Mesenchymal stem cell (in vitro differentiated cells and primary cell): Measurements from ENCODE around the gene NKAP.

Experiments
- DNase-seq: peaks from one replicate; pipeline ENCODE4 v3.0.0-alpha.2; 2013
- H2AFZ ChIP-seq: one replicate; pipeline ENCODE4 v1.6.1; 2013; ENCODE audit warnings: low read depth, mild to moderate bottlenecking, control low read depth, inconsistent platforms, low read length, moderate library complexity
- H2AK5ac ChIP-seq: 2 replicates; pipeline ENCODE4 v1.6.1; 2013; ENCODE audit warnings: low read length, moderate library complexity, mild to moderate bottlenecking, inconsistent platforms; ENCODE audit not compliant: severe bottlenecking
- H2BK120ac ChIP-seq: one replicate; pipeline ENCODE4 v1.6.1; 2013; ENCODE audit warnings: low read depth, mild to moderate bottlenecking, inconsistent platforms, low read length, moderate library complexity
- H2BK12ac ChIP-seq, 2 experiments: one replicate each; pipeline ENCODE4 v1.6.1; 2013; ENCODE audit warnings: inconsistent platforms in 2 of 2, low read length in 2 of 2, mild to moderate bottlenecking in 2 of 2, moderate library complexity in 2 of 2, control low read depth in 1 of 2
- H2BK15ac ChIP-seq: one replicate; pipeline ENCODE4 v1.6.1; 2013; ENCODE audit warnings: mild to moderate bottlenecking, low read depth, inconsistent platforms; ENCODE audit not compliant: poor library complexity, severe bottlenecking
- H2BK5ac ChIP-seq: 2 replicates; pipeline ENCODE4 v1.6.1; 2013; ENCODE audit warnings: low read depth, mild to moderate bottlenecking, low read length, control low read depth, inconsistent platforms; ENCODE audit not compliant: poor library complexity, severe bottlenecking
- H3K14ac ChIP-seq, 2 experiments: one replicate each; pipeline ENCODE4 v1.6.1; 2013; ENCODE audit warnings: inconsistent platforms in 2 of 2, low read length in 2 of 2, control low read depth in 1 of 2, mild to moderate bottlenecking in 1 of 2, moderate library complexity in 1 of 2
- H3K18ac ChIP-seq, 2 experiments: one replicate each; pipeline ENCODE4 v1.6.1; 2013; ENCODE audit warnings: inconsistent platforms in 2 of 2, low read length in 2 of 2, control low read depth in 1 of 2, low read depth in 1 of 2, mild to moderate bottlenecking in 1 of 2
- H3K23ac ChIP-seq, 2 experiments: one replicate each; pipeline ENCODE4 v1.6.1; 2013; ENCODE audit warnings: inconsistent platforms in 2 of 2, low read length in 2 of 2, mild to moderate bottlenecking in 2 of 2, moderate library complexity in 2 of 2, control low read depth in 1 of 2
- H3K27ac ChIP-seq: 2 replicates; pipeline ENCODE4 v1.5.1; 2013; ENCODE audit warnings: mild to moderate bottlenecking, moderate library complexity, low read length, control low read depth, inconsistent platforms; ENCODE audit not compliant: poor library complexity, severe bottlenecking
- H3K27me3 ChIP-seq, 2 experiments: 2 replicates each; pipeline versions ENCODE4 v1.6.1 to v1.7.0; 2013; ENCODE audit warnings: low read length in 2 of 2, mild to moderate bottlenecking in 2 of 2, moderate library complexity in 2 of 2, control low read depth in 1 of 2, inconsistent platforms in 1 of 2; ENCODE audit not compliant: control insufficient read depth in 1 of 2, insufficient read depth in 1 of 2
- H3K36me3 ChIP-seq, 2 experiments: 2 replicates each; pipeline versions ENCODE4 v1.6.1 to v1.7.0; 2013; ENCODE audit warnings: low read length in 2 of 2, control low read depth in 1 of 2, inconsistent platforms in 1 of 2, low read depth in 1 of 2, mild to moderate bottlenecking in 1 of 2; ENCODE audit not compliant: insufficient read depth in 2 of 2, control insufficient read depth in 1 of 2
- H3K4ac ChIP-seq, 2 experiments: one replicate each; pipeline ENCODE4 v1.6.1; 2013; ENCODE audit warnings: inconsistent platforms in 2 of 2, low read length in 2 of 2, mild to moderate bottlenecking in 2 of 2, moderate library complexity in 2 of 2, control low read depth in 1 of 2, low read depth in 1 of 2
- H3K4me1 ChIP-seq: 2 replicates; pipeline ENCODE4 v1.6.1; 2013; ENCODE audit warnings: low read depth, low read length, control low read depth; ENCODE audit not compliant: control insufficient read depth, insufficient read depth
- H3K4me2 ChIP-seq: 2 replicates; pipeline ENCODE4 v1.6.1; 2013; ENCODE audit warnings: low read length, mild to moderate bottlenecking, inconsistent platforms; ENCODE audit not compliant: poor library complexity, severe bottlenecking
- H3K4me3 ChIP-seq, 2 experiments: 2 replicates each; pipeline versions ENCODE4 v1.5.1 to v1.7.0; 2013; ENCODE audit warnings: low read length in 2 of 2, mild to moderate bottlenecking in 2 of 2, control low read depth in 1 of 2, low read depth in 1 of 2; ENCODE audit not compliant: insufficient read depth in 1 of 2
- H3K79me1 ChIP-seq: replicated peaks from 2 replicates; pipeline ENCODE4 v1.6.1; 2013; ENCODE audit warnings: mild to moderate bottlenecking, control low read depth, low read length, inconsistent platforms; ENCODE audit not compliant: poor library complexity, severe bottlenecking
- H3K9ac ChIP-seq: 2 replicates; pipeline ENCODE4 v1.7.0; 2013; ENCODE audit warnings: mild to moderate bottlenecking, low read length, moderate library complexity
- H3K9me3 ChIP-seq: 2 replicates; pipeline ENCODE4 v1.7.0; 2013; ENCODE audit warnings: mild to moderate bottlenecking, low read length; ENCODE audit not compliant: control insufficient read depth
- H4K8ac ChIP-seq: one replicate; pipeline ENCODE4 v1.6.1; 2013; ENCODE audit warnings: inconsistent platforms, mild to moderate bottlenecking, low read length, moderate library complexity
- H4K91ac ChIP-seq: one replicate; pipeline ENCODE4 v1.6.1; 2013; ENCODE audit warnings: mild to moderate bottlenecking, low read length, inconsistent platforms
- WGBS: methylation state at CpG from one replicate; pipeline ENCODE4 v1.1.7; 2013; ENCODE audit warnings: mixed read lengths; 5-methylcytosine and 5-hydroxymethylcytosine counted together

The NKAP gene

GRCh38 chrX:119989905-119990555, 46.5 kb upstream of the NKAP start:
- Histone ChIP-seq H3K9ac (no peak overlapping the region), H3K4me1 (peaks cover 7% of the 10 kb centered on the region), H3K27me3 (peaks cover 48 to 78% of the 10 kb centered on the region in 2 experiments), H2BK15ac (no peak overlapping the region), H3K36me3 (no peaks in the 10 kb centered on the region), H3K4me2 (no peak overlapping the region), H3K14ac (no peak overlapping the region), H3K4me3 (peak overlapping the region in 1 of 2 experiments; percentile 18), H4K8ac (no peak overlapping the region), H3K4ac (no peak overlapping the region), H2AFZ (no peak overlapping the region), H2AK5ac (no peak overlapping the region), H2BK12ac (no peak overlapping the region), H4K91ac (no peak overlapping the region), H3K79me1 (no peaks in the 10 kb centered on the region), H3K9me3 (no peaks in the 10 kb centered on the region), H3K23ac (no peak overlapping the region), H3K18ac (no peak overlapping the region), H3K27ac (no peak overlapping the region), H2BK5ac (no peak overlapping the region), H2BK120ac (no peak overlapping the region)
- no peak for DNase-seq
- WGBS = 3% methylated on average over 16 of the region's 18 CpGs

GRCh38 chrX:119986203-119986602, 42.7 kb upstream of the NKAP start:
- Histone ChIP-seq H2BK15ac (no peak overlapping the region), H3K27me3 (peaks cover 26 to 47% of the 10 kb centered on the region in 2 experiments), H4K8ac (no peak overlapping the region), H3K18ac (no peak overlapping the region), H3K27ac (no peak overlapping the region), H2AK5ac (no peak overlapping the region), H3K4ac (no peak overlapping the region), H2AFZ (no peak overlapping the region), H4K91ac (no peak overlapping the region), H3K4me3 (no peak overlapping the region), H2BK12ac (no peak overlapping the region), H3K4me2 (no peak overlapping the region), H3K9ac (no peak overlapping the region), H3K4me1 (peaks cover 7% of the 10 kb centered on the region), H2BK5ac (no peak overlapping the region), H3K36me3 (no peaks in the 10 kb centered on the region), H3K14ac (no peak overlapping the region), H3K9me3 (no peaks in the 10 kb centered on the region), H3K79me1 (no peaks in the 10 kb centered on the region), H3K23ac (no peak overlapping the region), H2BK120ac (no peak overlapping the region)
- 75% methylated on average over 1 of the region's 3 CpGs for WGBS
- DNase-seq = no peak

GRCh38 chrX:119984652-119985051, 41.1 kb upstream of the NKAP start:
- no peaks in the 10 kb centered on the region for H3K4me1 ChIP-seq
- H2AFZ ChIP-seq = no peak overlapping the region
- H3K27ac ChIP-seq = no peak overlapping the region
- H2BK120ac ChIP-seq = no peak overlapping the region
- no peak overlapping the region for H2AK5ac ChIP-seq
- H3K23ac ChIP-seq = no peak overlapping the region
- no peak overlapping the region for H3K4me2 ChIP-seq
- H2BK12ac ChIP-seq = no peak overlapping the region
- H3K4ac ChIP-seq = no peak overlapping the region
- no peak overlapping the region for H4K8ac ChIP-seq
- H4K91ac ChIP-seq = no peak overlapping the region
- H3K36me3 ChIP-seq = no peaks in the 10 kb centered on the region
- no peak overlapping the region for H3K18ac ChIP-seq
- no peaks in the 10 kb centered on the region for H3K79me1 ChIP-seq
- no peak overlapping the region for H3K14ac ChIP-seq
- DNase-seq = no peak
- H2BK5ac ChIP-seq = no peak overlapping the region
- H3K27me3 ChIP-seq = peaks cover 10 to 31% of the 10 kb centered on the region in 2 experiments
- no peak overlapping the region for H2BK15ac ChIP-seq
- H3K9me3 ChIP-seq = no peaks in the 10 kb centered on the region
- WGBS = 66% methylated on average over 3 of the region's 5 CpGs
- no peak overlapping the region for H3K9ac ChIP-seq
- H3K4me3 ChIP-seq = no peak overlapping the region

- no peak overlapping the region for H3K4me2 ChIP-seq
- no peak overlapping the region for H2BK5ac ChIP-seq
- no CpG with 5 or more reads among the region's 2 CpGs for WGBS
- no peak overlapping the region for H2BK12ac ChIP-seq
- no peak overlapping the region for H4K8ac ChIP-seq
- no peak overlapping the region for H3K18ac ChIP-seq
- H3K4me3 ChIP-seq = no peak overlapping the region
- H3K4me1 ChIP-seq = no peaks in the 10 kb centered on the region
- no peak overlapping the region for H3K27ac ChIP-seq
- H3K9ac ChIP-seq = no peak overlapping the region
- no peaks in the 10 kb centered on the region for H3K9me3 ChIP-seq
- no peak overlapping the region for H2BK15ac ChIP-seq
- H4K91ac ChIP-seq = no peak overlapping the region
- H2AK5ac ChIP-seq = no peak overlapping the region
- no peak overlapping the region for H2BK120ac ChIP-seq
- H3K14ac ChIP-seq = no peak overlapping the region
- H3K36me3 ChIP-seq = no peaks in the 10 kb centered on the region
- no peak overlapping the region for H2AFZ ChIP-seq
- H3K27me3 ChIP-seq = peaks cover 0 to 21% of the 10 kb centered on the region in 2 experiments
- no peaks in the 10 kb centered on the region for H3K79me1 ChIP-seq
- no peak overlapping the region for H3K23ac ChIP-seq
- DNase-seq = no peak
- H3K4ac ChIP-seq = no peak overlapping the region
These were observed 39.9 kb upstream of the NKAP start for GRCh38 chrX:119983494-119983893.
